OCI-LY7 (cell line): ENCODE measurements around the gene ZNF343.

Experiments used
- CTCF ChIP-seq: fragments of 200-600 bp; sonication (generic); conservative IDR thresholded peaks from 2 replicates; pipeline ENCODE4 v1.5.1; 2014; ENCODE audit warnings: mild to moderate bottlenecking, antibody characterized with exemption, low read length, moderate library complexity, mixed read lengths
- EZH2phosphoT487 ChIP-seq: fragments of 200-600 bp; sonication (generic); IDR thresholded peaks from 2 replicates; pipeline ENCODE4 v1.6.1; 2018; ENCODE audit warnings: low read depth, borderline replicate concordance, mild to moderate bottlenecking, mixed run types, antibody characterized with exemption, low read length, moderate library complexity, mixed read lengths

GRCh38 chr20:2470423-2471193, 38.1 kb downstream of the ZNF343 start, which contains the start of gene SNRPB:
- TF ChIP-seq CTCF = no peak
- no peak for TF ChIP-seq EZH2phosphoT487
